Measurements from ENCODE around the gene SLC38A8.

GRCh38 chr16:84036131-84036530 is 6.5 kb downstream of the SLC38A8 start:
- TF ChIP-seq POLR2AphosphoS5 (IDR thresholded peaks at IDR 0.05; ENCODE audit: borderline replicate concordance, low read depth, low read length) (no peak), FOXP2 (optimal IDR thresholded peaks at IDR 0.05; ENCODE audit: control extremely low read depth, extremely low read length, insufficient read depth) (no peak)
